GM23248 (cell line): ENCODE results near the gene LRPAP1. TPM values are rescaled to one million over a fixed set of nuclear protein-coding genes. Genes with fewer than 3 reads are reported as not detected.

ENCODE experiments used
- DNase-seq: peaks from one replicate; pipeline ENCODE4 v3.0.0-alpha.2; 2015
- H2AFZ ChIP-seq: fragments of 200-600 bp; sonication (generic); 2 replicates; pipeline ENCODE4 v1.6.1; 2016; ENCODE audit warnings: antibody characterized with exemption
- H3F3A ChIP-seq: fragments of 200-600 bp; sonication (generic); 2 replicates; pipeline ENCODE4 v1.6.1; 2016; ENCODE audit warnings: mild to moderate bottlenecking, antibody characterized with exemption, mixed run types; ENCODE audit not compliant: insufficient read depth
- H3K27ac ChIP-seq: fragments of 200-600 bp; sonication (generic); 2 replicates; pipeline ENCODE4 v1.5.1; 2016; ENCODE audit warnings: mild to moderate bottlenecking
- H3K27me3 ChIP-seq: fragments of 200-600 bp; sonication (generic); replicated peaks from 2 replicates; pipeline ENCODE4 v1.6.1; 2016; ENCODE audit warnings: mild to moderate bottlenecking; ENCODE audit not compliant: insufficient read depth
- H3K36me3 ChIP-seq: fragments of 200-600 bp; sonication (generic); 2 replicates; pipeline ENCODE4 v1.6.1; 2016; ENCODE audit warnings: low read depth, mild to moderate bottlenecking
- H3K4me1 ChIP-seq: fragments of 200-600 bp; sonication (generic); 2 replicates; pipeline ENCODE4 v1.6.1; 2016; ENCODE audit warnings: mild to moderate bottlenecking; ENCODE audit not compliant: insufficient read depth
- H3K4me2 ChIP-seq: fragments of 200-600 bp; sonication (generic); one replicate; pipeline ENCODE4 v1.6.1; 2016; ENCODE audit warnings: mild to moderate bottlenecking; ENCODE audit not compliant: unreplicated experiment
- H3K4me3 ChIP-seq: fragments of 200-600 bp; sonication (generic); 2 replicates; pipeline ENCODE4 v1.5.1; 2016; ENCODE audit warnings: mild to moderate bottlenecking
- H3K79me2 ChIP-seq: fragments of 200-600 bp; sonication (generic); 2 replicates; pipeline ENCODE4 v1.6.1; 2016; ENCODE audit warnings: mild to moderate bottlenecking; ENCODE audit not compliant: insufficient read depth
- H3K9ac ChIP-seq: fragments of 200-600 bp; sonication (generic); 2 replicates; pipeline ENCODE4 v1.6.1; 2016; ENCODE audit warnings: mild to moderate bottlenecking
- H3K9me2 ChIP-seq: fragments of 200-600 bp; sonication (generic); 2 replicates; pipeline ENCODE4 v1.6.1; 2016; ENCODE audit warnings: mixed run types, mild to moderate bottlenecking, moderate library complexity; ENCODE audit not compliant: insufficient read depth
- H3K9me3 ChIP-seq: fragments of 200-600 bp; sonication (generic); one replicate; pipeline ENCODE4 v1.6.1; 2017; ENCODE audit warnings: low read depth
- H4K20me1 ChIP-seq: fragments of 200-600 bp; sonication (generic); 2 replicates; pipeline ENCODE4 v1.6.0; 2016; ENCODE audit not compliant: insufficient read depth
- EZH2 ChIP-seq: fragments of 200-600 bp; sonication (generic); IDR thresholded peaks from 2 replicates; pipeline ENCODE4 v1.6.1; 2018; ENCODE audit warnings: antibody characterized with exemption, mild to moderate bottlenecking; ENCODE audit not compliant: insufficient read depth, poor library complexity, severe bottlenecking
- EZH2phosphoT487 ChIP-seq: fragments of 200-600 bp; sonication (generic); IDR thresholded peaks from 2 replicates; pipeline ENCODE4 v1.6.1; 2018; ENCODE audit warnings: antibody characterized with exemption, moderate library complexity, mild to moderate bottlenecking, low read depth; ENCODE audit not compliant: insufficient read depth
- WGBS, 2 experiments: methylation state at CpG; one replicate each; pipeline ENCODE4 v1.1.6; 2015 to 2017; ENCODE audit warnings: low lambda C conversion rate in 2 of 2, low coverage in 1 of 2; ENCODE audit errors: missing lambda C conversion rate in 2 of 2; 5-methylcytosine and 5-hydroxymethylcytosine counted together
- in situ Hi-C: fragments of 300-500 bp; cut with MboI; formaldehyde crosslinking; loops from 2 replicates; pipeline ENCODE4 v1.15.0; 2020
- polyA plus RNA-seq: library from polyadenylated mRNA; unstranded; fragments of >200 nt; fragmentation: Nextera tagmentation; extraction: Ambion mirVana; gene quantifications from 2 replicates; pipeline ENCODE4 v1.2.1, GENCODE V29; 2016
- total RNA-seq: library from RNA; depleted of rRNA; stranded (reverse); fragments of >200 nt; shearing (Covaris generic); gene quantifications from 2 replicates; pipeline ENCODE4 v1.2.3, GENCODE V29; 2014

LRPAP1 gene
- total and polyA plus RNA-seq, 2 experiments from 2014 or later, result 237 to 338 TPM

DNA sequence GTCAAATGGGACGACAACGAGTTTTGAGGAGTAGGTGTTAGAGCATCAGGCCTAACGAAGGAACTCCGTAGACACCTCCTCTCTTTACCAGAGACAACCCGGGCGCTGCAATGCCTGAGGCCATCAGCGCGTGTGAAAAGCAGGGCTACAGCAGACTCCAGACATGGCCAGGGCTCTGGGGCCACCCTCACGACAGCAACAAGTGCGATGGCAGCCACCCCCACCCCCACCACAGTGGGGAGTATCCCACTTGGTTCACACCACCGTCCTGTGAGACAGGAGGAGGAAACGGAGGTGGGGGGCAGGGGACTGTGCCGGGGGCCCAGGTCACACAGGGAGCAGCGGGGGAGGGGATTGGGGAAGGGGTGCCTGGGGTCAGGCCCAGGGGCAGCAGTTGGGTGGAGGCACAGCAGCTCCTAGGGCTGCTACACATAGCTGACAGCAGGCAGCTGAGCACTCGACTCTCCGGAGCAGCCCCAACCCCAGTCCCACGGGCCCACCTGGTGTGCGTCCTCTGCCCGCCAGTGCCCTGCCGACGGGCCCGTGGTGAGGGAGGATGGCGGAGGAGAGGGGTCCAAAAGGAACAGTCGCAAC is 8.5 kb downstream of the LRPAP1 start:
- H3K79me2 ChIP-seq, result peaks cover 22% of the 10 kb centered on the region
- H2AFZ ChIP-seq, result no peak overlapping the region
- H3F3A ChIP-seq, result no peaks in the 10 kb centered on the region
- TF ChIP-seq EZH2phosphoT487 (no peak), EZH2 (no peak)
- no peak overlapping the region for H3K9ac ChIP-seq
- H4K20me1 ChIP-seq, result no peaks in the 10 kb centered on the region
- H3K9me2 ChIP-seq, result no peaks in the 10 kb centered on the region
- no peak for DNase-seq
- no peak overlapping the region for H3K27ac ChIP-seq
- 85 to 88% methylated on average over 20 to 24 of the region's 24 CpGs for WGBS, 2 experiments
- H3K4me1 ChIP-seq, result no peaks in the 10 kb centered on the region
- H3K36me3 ChIP-seq, result no peaks in the 10 kb centered on the region
- no peaks in the 10 kb centered on the region for H3K27me3 ChIP-seq
- H3K4me2 ChIP-seq, result no peak overlapping the region
- H3K4me3 ChIP-seq, result no peak overlapping the region
- no peaks in the 10 kb centered on the region for H3K9me3 ChIP-seq
- in situ Hi-C loops, result no loop called here

DNA sequence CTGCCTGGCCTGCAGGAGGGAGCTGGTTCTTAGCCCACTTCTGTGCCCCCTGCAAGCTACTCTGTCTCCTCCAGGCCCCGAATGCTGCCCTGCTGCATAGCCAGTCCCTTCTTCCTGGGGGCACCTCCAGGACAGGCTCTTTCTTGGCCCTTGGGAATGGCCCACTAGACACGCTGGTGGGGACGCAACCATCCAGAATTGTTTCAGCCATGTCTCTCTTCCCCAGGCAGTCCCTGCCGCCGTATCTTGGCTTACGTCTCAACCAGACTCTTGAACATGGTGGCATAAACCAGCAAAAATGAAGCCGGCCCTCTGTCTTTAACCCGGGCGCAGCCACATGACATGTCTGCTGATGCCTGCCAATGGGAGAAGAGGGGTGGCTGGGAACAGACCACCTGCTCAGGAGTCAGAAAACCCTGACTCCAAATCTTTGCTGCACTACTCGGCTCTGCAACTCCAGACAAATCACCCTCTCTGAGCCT is 9.0 kb downstream of the LRPAP1 start:
- H3K9ac ChIP-seq, result no peak overlapping the region
- no peaks in the 10 kb centered on the region for H3K4me1 ChIP-seq
- in situ Hi-C loops, result no loop called here
- H2AFZ ChIP-seq, result no peak overlapping the region
- H3K27me3 ChIP-seq, result no peaks in the 10 kb centered on the region
- H3K9me2 ChIP-seq, result no peaks in the 10 kb centered on the region
- no peaks in the 10 kb centered on the region for H3F3A ChIP-seq
- H3K36me3 ChIP-seq, result no peaks in the 10 kb centered on the region
- H3K9me3 ChIP-seq, result no peaks in the 10 kb centered on the region
- H3K79me2 ChIP-seq, result peaks cover 16% of the 10 kb centered on the region
- TF ChIP-seq EZH2 (no peak), EZH2phosphoT487 (no peak)
- H3K4me3 ChIP-seq, result no peak overlapping the region
- no peak overlapping the region for H3K27ac ChIP-seq
- 97 to 99% methylated on average over 10 of the region's 10 CpGs for WGBS, 2 experiments
- H3K4me2 ChIP-seq, result no peak overlapping the region
- no peaks in the 10 kb centered on the region for H4K20me1 ChIP-seq
- no peak for DNase-seq

DNA sequence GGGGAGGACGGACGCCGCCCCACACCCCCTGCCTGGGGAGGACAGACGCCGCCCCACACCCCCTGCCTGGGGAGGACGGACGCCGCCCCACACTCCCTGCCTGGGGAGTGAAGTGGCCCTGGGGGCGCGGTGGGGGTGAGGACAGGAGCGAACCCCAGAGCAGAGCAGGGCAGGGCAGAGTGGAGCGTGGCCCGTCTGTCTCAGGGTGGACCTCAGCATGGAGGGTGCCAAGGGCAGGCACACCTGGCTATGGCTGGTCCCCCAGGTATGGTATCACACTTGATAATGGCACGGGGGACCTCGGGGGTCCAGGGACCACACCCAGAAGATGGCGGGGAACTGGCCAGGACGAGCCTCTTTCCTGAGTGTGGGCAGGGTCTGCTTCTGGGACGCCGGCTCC is 9.6 kb downstream of the LRPAP1 start:
- no peaks in the 10 kb centered on the region for H3F3A ChIP-seq
- H3K9me3 ChIP-seq, result no peaks in the 10 kb centered on the region
- H4K20me1 ChIP-seq, result no peaks in the 10 kb centered on the region
- H3K27ac ChIP-seq, result no peak overlapping the region
- TF ChIP-seq EZH2 (no peak), EZH2phosphoT487 (no peak)
- no peaks in the 10 kb centered on the region for H3K4me1 ChIP-seq
- DNase-seq, result no peak
- peaks cover 11% of the 10 kb centered on the region for H3K79me2 ChIP-seq
- WGBS, 2 experiments, result 95 to 98% methylated on average over 14 to 15 of the region's 19 CpGs
- no peaks in the 10 kb centered on the region for H3K9me2 ChIP-seq
- in situ Hi-C loops, result no loop called here
- no peak overlapping the region for H3K4me2 ChIP-seq
- H3K4me3 ChIP-seq, result no peak overlapping the region
- H3K9ac ChIP-seq, result no peak overlapping the region
- no peak overlapping the region for H2AFZ ChIP-seq
- no peaks in the 10 kb centered on the region for H3K36me3 ChIP-seq
- no peaks in the 10 kb centered on the region for H3K27me3 ChIP-seq

DNA sequence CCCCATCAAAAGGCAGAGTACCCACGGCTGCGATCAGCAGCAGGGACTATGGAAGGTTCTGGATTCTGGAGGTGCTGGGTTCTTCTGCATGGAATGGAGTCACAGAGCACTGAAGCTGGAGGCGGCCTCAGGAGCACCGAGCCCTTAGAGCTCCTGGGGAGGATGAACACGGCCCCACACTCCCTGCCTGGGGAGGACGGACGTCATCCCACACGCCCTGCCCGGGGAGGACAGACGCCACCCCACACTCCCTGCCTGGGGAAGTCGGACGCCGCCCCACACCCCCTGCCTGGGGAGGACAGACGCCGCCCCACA is 9.9 kb downstream of the LRPAP1 start:
- H3K9ac ChIP-seq, result no peak overlapping the region
- DNase-seq, result no peak
- H3K27ac ChIP-seq, result no peak overlapping the region
- peaks cover 7% of the 10 kb centered on the region; the same call in 1 of the 2 replicates for H3K79me2 ChIP-seq
- no peak for TF ChIP-seq EZH2
- H3K4me1 ChIP-seq, result no peaks in the 10 kb centered on the region
- H3K4me3 ChIP-seq, result no peak overlapping the region
- H3K9me3 ChIP-seq, result no peaks in the 10 kb centered on the region
- no peaks in the 10 kb centered on the region for H3K36me3 ChIP-seq
- H3F3A ChIP-seq, result no peaks in the 10 kb centered on the region
- no peaks in the 10 kb centered on the region for H4K20me1 ChIP-seq
- H3K27me3 ChIP-seq, result no peaks in the 10 kb centered on the region
- in situ Hi-C loops, result no loop called here
- whole genome bisulfite sequencing, 2 experiments, result 91% methylated on average over 7 to 12 of the region's 15 CpGs
- H3K4me2 ChIP-seq, result no peak overlapping the region
- H2AFZ ChIP-seq, result no peak overlapping the region
- H3K9me2 ChIP-seq, result no peaks in the 10 kb centered on the region
